ENCODE measurements around the gene A1CF. TPM values are rescaled to one million over a fixed set of nuclear protein-coding genes. Genes with fewer than 3 reads are reported as not detected.

Gene A1CF
- total and polyA plus RNA-seq, 10 donors = under 0.01 TPM; not detected in 9

GRCh38 chr10:50861370-50861769 lies 24.1 kb downstream of the A1CF start:
- H3K27me3 ChIP-seq (replicated peaks in 1 of 7) = peaks cover 0 to 13% (median 0%) of the 10 kb centered on the region in 7 donors
- H3K4me1 ChIP-seq = no peaks in the 10 kb centered on the region
- H3K4me3 ChIP-seq = no peak overlapping the region
- DNase-seq = no peak
- no peak overlapping the region for H3K27ac ChIP-seq
- intact Hi-C loops (cut with DNase I; ENCODE audit: low total_unique reads) = no loop called here
- no peaks in the 10 kb centered on the region for H3K36me3 ChIP-seq
- TF ChIP-seq CTCF (IDR thresholded peaks at IDR 0.05 in 8 of 11, conservative IDR thresholded peaks at IDR 0.05 in 3 of 11) (no peak), POLR2AphosphoS5 (IDR thresholded peaks at IDR 0.05) (no peak), POLR2A (IDR thresholded peaks at IDR 0.05) (no peak)
- no peaks in the 10 kb centered on the region for H3K9me3 ChIP-seq

GRCh38 chr10:50857579-50857978 lies 27.8 kb downstream of the A1CF start:
- 55 to 69% (median 59%) methylated on average over 5 of the region's 5 CpGs for WGBS, 5 donors
- intact Hi-C loops (cut with DNase I; ENCODE audit: low total_unique reads) = no loop called here
- Histone ChIP-seq H3K9me3 (no peaks in the 10 kb centered on the region), H3K4me1 (no peaks in the 10 kb centered on the region), H3K4me3 (no peak overlapping the region), H3K36me3 (no peaks in the 10 kb centered on the region), H3K27me3 (replicated peaks in 1 of 7) (peaks cover 0 to 8% (median 0%) of the 10 kb centered on the region in 7 donors), H3K27ac (no peak overlapping the region)
- DNase-seq = no peak
- TF ChIP-seq CTCF (IDR thresholded peaks at IDR 0.05 in 8 of 11, conservative IDR thresholded peaks at IDR 0.05 in 3 of 11) (no peak), POLR2A (IDR thresholded peaks at IDR 0.05) (no peak), POLR2AphosphoS5 (IDR thresholded peaks at IDR 0.05) (no peak)

- WGBS, 5 donors = 68 to 83% (median 71%) methylated on average over 1 of the region's 1 CpG
- intact Hi-C loops (cut with DNase I; ENCODE audit: low total_unique reads) = no loop called here
- H3K9me3 ChIP-seq = no peaks in the 10 kb centered on the region
- DNase-seq = no peak
- H3K27ac ChIP-seq = no peak overlapping the region
- H3K36me3 ChIP-seq = no peaks in the 10 kb centered on the region
- H3K27me3 ChIP-seq (replicated peaks in 1 of 7) = peaks cover 0 to 9% (median 0%) of the 10 kb centered on the region in 7 donors
- TF ChIP-seq CTCF (IDR thresholded peaks at IDR 0.05 in 8 of 11, conservative IDR thresholded peaks at IDR 0.05 in 3 of 11) = no peak
- H3K4me3 ChIP-seq = no peak overlapping the region
- H3K4me1 ChIP-seq = no peaks in the 10 kb centered on the region
Measured at GRCh38 chr10:50855461-50855860, 30.0 kb downstream of the A1CF start.

- intact Hi-C loops (cut with DNase I; ENCODE audit: low total_unique reads) = no loop called here
- Histone ChIP-seq H3K36me3 (no peaks in the 10 kb centered on the region), H3K27me3 (replicated peaks in 1 of 7) (peaks cover 0 to 9% (median 0%) of the 10 kb centered on the region in 7 donors), H3K4me3 (no peak overlapping the region), H3K27ac (no peak overlapping the region), H3K9me3 (no peaks in the 10 kb centered on the region), H3K4me1 (no peaks in the 10 kb centered on the region)
- WGBS, 5 donors = 79 to 87% (median 80%) methylated on average over 2 of the region's 2 CpGs
- TF ChIP-seq POLR2A (IDR thresholded peaks at IDR 0.05) (no peak), CTCF (IDR thresholded peaks at IDR 0.05 in 8 of 11, conservative IDR thresholded peaks at IDR 0.05 in 3 of 11) (no peak), POLR2AphosphoS5 (IDR thresholded peaks at IDR 0.05) (no peak)
- no peak for DNase-seq
Measured at GRCh38 chr10:50855015-50855414, 30.4 kb downstream of the A1CF start.
